HepG2 (cell line): ENCODE data around the gene PDE8B. TPM values are rescaled to one million over a fixed set of nuclear protein-coding genes. Genes with fewer than 3 reads are reported as not detected.
A peak's percentile ranks its signal among the peaks of the same experiment; 100 is the strongest.

Experiments used
- ATAC-seq: fragments of 200-7000 bp; cut with Tn5 transposase; 3 replicates; pipeline ENCODE4 v1.9.1; 2020; ENCODE audit warnings: mild to moderate bottlenecking, moderate library complexity
- BruUV-seq: library from RNA; stranded (reverse); fragments of 400-500 nt; replicated peaks from 2 replicates; lab custom pipeline; 2021; lab: Mats Ljungman, UMichigan
- CTCF ChIA-PET: fragments of 300-600 bp; formaldehyde crosslinking; extraction: SDS; loops from one replicate; lab custom pipeline; 2021; ENCODE audit warnings: low total read pairs, inconsistent platforms, low intra/inter-chr PET ratio; lab: Yijun Ruan, JAX
- POLR2A ChIA-PET: fragments of 350-600 bp; sonication (Branson Sonifier 250); formaldehyde crosslinking; loops from one replicate; lab custom pipeline; 2020; ENCODE audit warnings: antibody characterized with exemption, inconsistent platforms; lab: Yijun Ruan, JAX
- DNase-seq: peaks from one replicate; pipeline ENCODE4 v3.0.0-alpha.2; 2015; ENCODE audit warnings: low spot score
- FAIRE-seq: peaks from 3 replicates; lab custom pipeline; 2011; peaks lifted over from hg19 to GRCh38; lab: Jason Lieb, UNC
- H2AFZ ChIP-seq: one replicate; pipeline ENCODE4 v1.6.1; 2011; ENCODE audit warnings: low read length, inconsistent platforms
- H3K27ac ChIP-seq: fragments of 300-600 bp; 3 replicates; pipeline ENCODE4 v1.8.0; 2011; ENCODE audit warnings: mixed run types, mild to moderate bottlenecking, mixed read lengths, low read length, inconsistent platforms; ENCODE audit not compliant: insufficient read depth; ENCODE audit errors: extremely low read length
- H3K27me3 ChIP-seq, 2 experiments: fragments of 200-600 bp in 1 of 2; 2 replicates in 1 of 2; 3 replicates in 1 of 2; pipeline versions ENCODE4 v1.6.0 to v1.8.0; 2011; ENCODE audit warnings: low read length in 2 of 2, mild to moderate bottlenecking in 2 of 2, moderate library complexity in 2 of 2, inconsistent platforms in 1 of 2; ENCODE audit not compliant: insufficient read depth in 2 of 2, control insufficient read depth in 1 of 2
- H3K36me3 ChIP-seq, 2 experiments: fragments of 200-600 bp in 1 of 2; replicated peaks in 1 of 2; 2 replicates in 1 of 2; 3 replicates in 1 of 2; pipeline versions ENCODE4 v1.5.1 to v1.8.0; 2011; ENCODE audit warnings: low read length in 2 of 2, inconsistent platforms in 1 of 2; ENCODE audit not compliant: insufficient read depth in 2 of 2, control insufficient read depth in 1 of 2
- H3K4me1 ChIP-seq: 2 replicates; pipeline ENCODE4 v1.5.1; 2012; ENCODE audit warnings: low read length, inconsistent platforms; ENCODE audit not compliant: insufficient read depth
- H3K4me2 ChIP-seq: 2 replicates; pipeline ENCODE4 v1.6.0; 2011; ENCODE audit warnings: low read depth, low read length, inconsistent platforms
- H3K4me3 ChIP-seq, 3 experiments: fragments of 200-600 bp in 1 of 3; sonication (generic), shearing (Covaris generic) in 1 of 3; replicated peaks in 1 of 3; 2 replicates each; pipeline ENCODE4 v1.5.1; 2011 to 2016; ENCODE audit warnings: low read length in 3 of 3, inconsistent platforms in 2 of 3, low read depth in 2 of 3, mild to moderate bottlenecking in 2 of 3, control low read depth in 1 of 3, mixed read lengths in 1 of 3; ENCODE audit not compliant: insufficient read depth in 1 of 3
- H3K79me2 ChIP-seq: one replicate; pipeline ENCODE4 v1.6.1; 2011; ENCODE audit warnings: low read length, inconsistent platforms; ENCODE audit not compliant: insufficient read depth
- H3K9ac ChIP-seq: 2 replicates; pipeline ENCODE4 v1.6.0; 2011; ENCODE audit warnings: mild to moderate bottlenecking, low read depth, low read length, inconsistent platforms; ENCODE audit not compliant: insufficient read depth
- H3K9me3 ChIP-seq: 2 replicates; pipeline ENCODE4 v1.5.1; 2012; ENCODE audit warnings: mild to moderate bottlenecking, low read length
- H4K20me1 ChIP-seq: 2 replicates; pipeline ENCODE4 v1.6.0; 2011; ENCODE audit warnings: inconsistent platforms, mild to moderate bottlenecking, low read length, moderate library complexity; ENCODE audit not compliant: insufficient read depth
- ADNP ChIP-seq: sonication (generic); formaldehyde crosslinking; IDR thresholded peaks from 2 replicates; pipeline ENCODE4 v1.4.0; 2020; ENCODE audit warnings: missing genetic modification reagents
- ARNTL ChIP-seq: sonication (generic); formaldehyde crosslinking; IDR thresholded peaks from 2 replicates; pipeline ENCODE4 v1.4.0; 2020; ENCODE audit warnings: mild to moderate bottlenecking, missing genetic modification reagents
- ATF1 ChIP-seq: IDR thresholded peaks from 2 replicates; pipeline ENCODE4 v1.6.1; 2016; ENCODE audit warnings: mild to moderate bottlenecking, control low read depth
- HMG20A ChIP-seq: IDR thresholded peaks from 2 replicates; pipeline ENCODE4 v1.6.1; 2016; ENCODE audit warnings: borderline replicate concordance
- ONECUT2 ChIP-seq: sonication (generic); formaldehyde crosslinking; IDR thresholded peaks from 2 replicates; pipeline ENCODE4 v1.4.0; 2020; ENCODE audit warnings: missing genetic modification reagents
- PHF21A ChIP-seq: sonication (generic); formaldehyde crosslinking; IDR thresholded peaks from 2 replicates; pipeline ENCODE4 v1.5.0; 2020; ENCODE audit warnings: mild to moderate bottlenecking, missing genetic modification reagents
- SOX5 ChIP-seq: IDR thresholded peaks from 2 replicates; pipeline ENCODE4 v1.6.1; 2016; ENCODE audit warnings: borderline replicate concordance
- ZNF383 ChIP-seq: sonication (generic); formaldehyde crosslinking; IDR thresholded peaks from 2 replicates; pipeline ENCODE4 v1.4.0; 2020; ENCODE audit warnings: missing genetic modification reagents, mild to moderate bottlenecking, borderline replicate concordance
- WGBS: methylation state at CpG from one replicate; pipeline ENCODE4 v1.1.6; 2017; ENCODE audit warnings: low lambda C conversion rate; 5-methylcytosine and 5-hydroxymethylcytosine counted together
- in situ Hi-C: cut with HindIII; loops from 2 replicates; pipeline ENCODE4 v1.10.0; 2017; ENCODE audit warnings: low pct_unique_long_range_greater_than_20kb; ENCODE audit not compliant: extremely low pct_ligation_motif_present
- intact Hi-C: fragments of 100-400 bp; cut with micrococcal nuclease; formaldehyde crosslinking; loops from one replicate; pipeline ENCODE4 v1.10.0; 2022; ENCODE audit not compliant: unreplicated experiment
- polyA plus RNA-seq, 8 experiments: library from polyadenylated mRNA; depleted of rRNA in 3 of 8; stranded (reverse) in 7 of 8; unstranded in 1 of 8; fragments of >200 nt; fragmentation: Illumina TruSeq in 4 of 8; extraction: Trizol in 4 of 8; gene quantifications; 2 replicates each; pipeline versions ENCODE4 v1.2.1 to v1.2.3, GENCODE V29; 2011 to 2016; ENCODE audit warnings: low read depth in 4 of 8, missing spikeins in 1 of 8, mixed read lengths in 1 of 8; ENCODE audit not compliant: insufficient read depth in 1 of 8
- total RNA-seq, 5 experiments: library from RNA; depleted of rRNA; stranded (reverse); fragments of >200 nt; fragmentation: Illumina TruSeq; extraction: Trizol; gene quantifications; 2 replicates each; pipeline ENCODE4 v1.2.3, GENCODE V29; 2016; ENCODE audit warnings: low read depth in 1 of 5
- TF ChIP-seq, protein P1 (sequence below): IDR thresholded peaks from 2 replicates; pipeline ENCODE4 v1.4.0; 2020; ENCODE audit warnings: mild to moderate bottlenecking, missing genetic modification reagents

Gene PDE8B
- total and polyA plus RNA-seq, 2 of the 13 experiments (the other 11 are each of a cell fraction or from before 2014, with no cell fraction given): 0.07 TPM; not detected in 1

- peaks cover 18% of the 10 kb centered on the region for H3K4me1 ChIP-seq
- no peaks in the 10 kb centered on the region for H3K36me3 ChIP-seq
- CTCF ChIA-PET: no interaction called here
- no peak overlapping the region for H2AFZ ChIP-seq
- no peaks in the 10 kb centered on the region for H3K79me2 ChIP-seq
- in situ Hi-C loops (no loop called here), intact Hi-C loops (no loop called here)
- H3K27me3 ChIP-seq: no peaks in the 10 kb centered on the region
- POLR2A ChIA-PET: no interaction called here
- no peak overlapping the region for H3K9ac ChIP-seq
- peak overlapping the region; percentile 35 for H3K27ac ChIP-seq
- FAIRE-seq (peak; percentile 18), DNase-seq (peak; percentile 27), ATAC-seq (peak; percentile 76)
- peak overlapping the region; percentile 33 for H3K4me2 ChIP-seq
- 9% methylated on average over 2 of the region's 2 CpGs for WGBS
- no peak overlapping the region for H3K4me3 ChIP-seq
- no peak for TF ChIP-seq ONECUT2 (CRISPR knock-in tag)
- no peak for TF ChIP-seq SOX5 (CRISPR knock-in tag)
- TF ChIP-seq ARNTL (CRISPR knock-in tag): 0 out of 2 replicates have a peak, but pooled peaks have one; percentile 5
- no peak for TF ChIP-seq ATF1 (CRISPR knock-in tag)
- TF ChIP-seq, protein P1, sequence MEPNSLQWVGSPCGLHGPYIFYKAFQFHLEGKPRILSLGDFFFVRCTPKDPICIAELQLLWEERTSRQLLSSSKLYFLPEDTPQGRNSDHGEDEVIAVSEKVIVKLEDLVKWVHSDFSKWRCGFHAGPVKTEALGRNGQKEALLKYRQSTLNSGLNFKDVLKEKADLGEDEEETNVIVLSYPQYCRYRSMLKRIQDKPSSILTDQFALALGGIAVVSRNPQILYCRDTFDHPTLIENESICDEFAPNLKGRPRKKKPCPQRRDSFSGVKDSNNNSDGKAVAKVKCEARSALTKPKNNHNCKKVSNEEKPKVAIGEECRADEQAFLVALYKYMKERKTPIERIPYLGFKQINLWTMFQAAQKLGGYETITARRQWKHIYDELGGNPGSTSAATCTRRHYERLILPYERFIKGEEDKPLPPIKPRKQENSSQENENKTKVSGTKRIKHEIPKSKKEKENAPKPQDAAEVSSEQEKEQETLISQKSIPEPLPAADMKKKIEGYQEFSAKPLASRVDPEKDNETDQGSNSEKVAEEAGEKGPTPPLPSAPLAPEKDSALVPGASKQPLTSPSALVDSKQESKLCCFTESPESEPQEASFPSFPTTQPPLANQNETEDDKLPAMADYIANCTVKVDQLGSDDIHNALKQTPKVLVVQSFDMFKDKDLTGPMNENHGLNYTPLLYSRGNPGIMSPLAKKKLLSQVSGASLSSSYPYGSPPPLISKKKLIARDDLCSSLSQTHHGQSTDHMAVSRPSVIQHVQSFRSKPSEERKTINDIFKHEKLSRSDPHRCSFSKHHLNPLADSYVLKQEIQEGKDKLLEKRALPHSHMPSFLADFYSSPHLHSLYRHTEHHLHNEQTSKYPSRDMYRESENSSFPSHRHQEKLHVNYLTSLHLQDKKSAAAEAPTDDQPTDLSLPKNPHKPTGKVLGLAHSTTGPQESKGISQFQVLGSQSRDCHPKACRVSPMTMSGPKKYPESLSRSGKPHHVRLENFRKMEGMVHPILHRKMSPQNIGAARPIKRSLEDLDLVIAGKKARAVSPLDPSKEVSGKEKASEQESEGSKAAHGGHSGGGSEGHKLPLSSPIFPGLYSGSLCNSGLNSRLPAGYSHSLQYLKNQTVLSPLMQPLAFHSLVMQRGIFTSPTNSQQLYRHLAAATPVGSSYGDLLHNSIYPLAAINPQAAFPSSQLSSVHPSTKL: 0 out of 2 replicates have a peak, but pooled peaks have one; percentile 5
- TF ChIP-seq ADNP: no peak
- TF ChIP-seq ZNF383 (CRISPR knock-in tag): no peak
- 0 out of 2 replicates have a peak, but pooled peaks have one; percentile 4 for TF ChIP-seq HMG20A (CRISPR knock-in tag)
- 0 out of 2 replicates have a peak, but pooled peaks have one; percentile 2 for TF ChIP-seq PHF21A
- BruUV-seq: no TSS peak
- H4K20me1 ChIP-seq: no peaks in the 10 kb centered on the region
- H3K9me3 ChIP-seq: no peaks in the 10 kb centered on the region
Measured at GRCh38 chr5:77426670-77427069, 216.2 kb downstream of the PDE8B start.
